Activated naive CD8-positive, alpha-beta T cell treated with anti-CD3 and anti-CD28 coated beads for 36 hours (primary cell): ENCODE results near the gene COL12A1. TPM values are rescaled to one million over a fixed set of nuclear protein-coding genes. Genes with fewer than 3 reads are reported as not detected.

Source experiments
- DNase-seq: peaks from one replicate; pipeline ENCODE4 v3.0.0; 2021
- H3K27ac Mint-ChIP-seq: one replicate; pipeline ENCODE4 v1.8.0; 2022; ENCODE audit warnings: mild to moderate bottlenecking, moderate library complexity, mixed read lengths
- H3K27me3 Mint-ChIP-seq: one replicate; pipeline ENCODE4 v1.8.0; 2022; ENCODE audit warnings: mild to moderate bottlenecking, mixed read lengths
- H3K36me3 Mint-ChIP-seq: one replicate; pipeline ENCODE4 v1.8.0; 2021; ENCODE audit warnings: mild to moderate bottlenecking, mixed read lengths
- H3K4me1 Mint-ChIP-seq: one replicate; pipeline ENCODE4 v1.8.0; 2021; ENCODE audit warnings: mixed read lengths
- H3K4me3 Mint-ChIP-seq: one replicate; pipeline ENCODE4 v1.8.0; 2022; ENCODE audit warnings: mild to moderate bottlenecking, moderate library complexity, mixed read lengths
- H3K9me3 Mint-ChIP-seq: one replicate; pipeline ENCODE4 v1.8.0; 2022; ENCODE audit warnings: mixed read lengths
- total RNA-seq, 2 experiments: library from RNA; stranded (reverse); gene quantifications; one replicate each; pipeline ENCODE4 v1.2.3, GENCODE V29; 2021

The COL12A1 gene
- total RNA-seq, 2 experiments from 2014 or later, result 0.16 TPM; not detected in 1

- H3K36me3 Mint-ChIP-seq, result no peaks in the 10 kb centered on the region
- no peak overlapping the region for H3K4me3 Mint-ChIP-seq
- H3K4me1 Mint-ChIP-seq, result peaks cover 7% of the 10 kb centered on the region
- peaks cover 17% of the 10 kb centered on the region for H3K27me3 Mint-ChIP-seq
- no peak overlapping the region for H3K27ac Mint-ChIP-seq
- DNase-seq, result no peak
- peaks cover 8% of the 10 kb centered on the region for H3K9me3 Mint-ChIP-seq
These were observed 56.2 kb downstream of the COL12A1 start for GRCh38 chr6:75149696-75150095.

GRCh38 chr6:75149240-75149639, 56.6 kb downstream of the COL12A1 start:
- peaks cover 17% of the 10 kb centered on the region for H3K27me3 Mint-ChIP-seq
- peaks cover 7% of the 10 kb centered on the region for H3K4me1 Mint-ChIP-seq
- no peak overlapping the region for H3K27ac Mint-ChIP-seq
- no peaks in the 10 kb centered on the region for H3K36me3 Mint-ChIP-seq
- DNase-seq, result no peak
- H3K4me3 Mint-ChIP-seq, result no peak overlapping the region
- H3K9me3 Mint-ChIP-seq, result peaks cover 8% of the 10 kb centered on the region

GRCh38 chr6:75147512-75147911, 58.3 kb downstream of the COL12A1 start:
- no peaks in the 10 kb centered on the region for H3K36me3 Mint-ChIP-seq
- H3K9me3 Mint-ChIP-seq, result peaks cover 8% of the 10 kb centered on the region
- peaks cover 17% of the 10 kb centered on the region for H3K27me3 Mint-ChIP-seq
- peaks cover 7% of the 10 kb centered on the region for H3K4me1 Mint-ChIP-seq
- H3K4me3 Mint-ChIP-seq, result no peak overlapping the region
- no peak for DNase-seq
- no peak overlapping the region for H3K27ac Mint-ChIP-seq

- DNase-seq, result no peak
- H3K36me3 Mint-ChIP-seq, result no peaks in the 10 kb centered on the region
- H3K27me3 Mint-ChIP-seq, result peaks cover 17% of the 10 kb centered on the region
- peaks cover 7% of the 10 kb centered on the region for H3K4me1 Mint-ChIP-seq
- H3K9me3 Mint-ChIP-seq, result peaks cover 8% of the 10 kb centered on the region
- H3K4me3 Mint-ChIP-seq, result no peak overlapping the region
- no peak overlapping the region for H3K27ac Mint-ChIP-seq
These were observed 59.9 kb downstream of the COL12A1 start for GRCh38 chr6:75145976-75146375.

GRCh38 chr6:75145211-75145610, 60.6 kb downstream of the COL12A1 start:
- Mint-ChIP-seq H3K9me3 (peaks cover 8% of the 10 kb centered on the region), H3K4me1 (peaks cover 7% of the 10 kb centered on the region), H3K27ac (no peak overlapping the region), H3K27me3 (peaks cover 12% of the 10 kb centered on the region), H3K36me3 (no peaks in the 10 kb centered on the region), H3K4me3 (no peak overlapping the region)
- no peak for DNase-seq

GRCh38 chr6:75144386-75144785, 61.5 kb downstream of the COL12A1 start:
- Mint-ChIP-seq H3K9me3 (peaks cover 8% of the 10 kb centered on the region), H3K4me3 (no peak overlapping the region), H3K4me1 (peaks cover 7% of the 10 kb centered on the region), H3K27me3 (peaks cover 8% of the 10 kb centered on the region), H3K27ac (no peak overlapping the region), H3K36me3 (no peaks in the 10 kb centered on the region)
- no peak for DNase-seq

GRCh38 chr6:75143191-75143590, 62.7 kb downstream of the COL12A1 start:
- no peak overlapping the region for H3K4me3 Mint-ChIP-seq

GRCh38 chr6:75142721-75143120, 63.1 kb downstream of the COL12A1 start:
- H3K4me1 Mint-ChIP-seq, result peaks cover 2% of the 10 kb centered on the region
- no peaks in the 10 kb centered on the region for H3K27me3 Mint-ChIP-seq
- peaks cover 2% of the 10 kb centered on the region for H3K9me3 Mint-ChIP-seq
- no peak overlapping the region for H3K27ac Mint-ChIP-seq
- DNase-seq, result no peak
- H3K36me3 Mint-ChIP-seq, result no peaks in the 10 kb centered on the region
- H3K4me3 Mint-ChIP-seq, result no peak overlapping the region

More at GRCh38 chr6:75143191-75143590, 62.7 kb downstream of the COL12A1 start:
- Mint-ChIP-seq H3K27me3 (no peaks in the 10 kb centered on the region), H3K9me3 (peaks cover 3% of the 10 kb centered on the region), H3K4me1 (peaks cover 7% of the 10 kb centered on the region), H3K27ac (no peak overlapping the region), H3K36me3 (no peaks in the 10 kb centered on the region)
- DNase-seq, result no peak

GRCh38 chr6:75135876-75136275, 70.0 kb downstream of the COL12A1 start:
- H3K4me1 Mint-ChIP-seq, result no peaks in the 10 kb centered on the region

GRCh38 chr6:75135450-75135849, 70.4 kb downstream of the COL12A1 start:
- no peaks in the 10 kb centered on the region for H3K9me3 Mint-ChIP-seq

More at GRCh38 chr6:75135876-75136275, 70.0 kb downstream of the COL12A1 start:
- no peak overlapping the region for H3K4me3 Mint-ChIP-seq
- DNase-seq, result no peak
- peaks cover 4% of the 10 kb centered on the region for H3K27me3 Mint-ChIP-seq
- no peaks in the 10 kb centered on the region for H3K9me3 Mint-ChIP-seq
- no peak overlapping the region for H3K27ac Mint-ChIP-seq
- no peaks in the 10 kb centered on the region for H3K36me3 Mint-ChIP-seq

GRCh38 chr6:75130784-75131183, 75.1 kb downstream of the COL12A1 start:
- no peak overlapping the region for H3K27ac Mint-ChIP-seq
- no peaks in the 10 kb centered on the region for H3K4me1 Mint-ChIP-seq
- no peak overlapping the region for H3K4me3 Mint-ChIP-seq
- no peaks in the 10 kb centered on the region for H3K9me3 Mint-ChIP-seq
- no peak for DNase-seq
- peaks cover 6% of the 10 kb centered on the region for H3K27me3 Mint-ChIP-seq
- H3K36me3 Mint-ChIP-seq, result no peaks in the 10 kb centered on the region

More at GRCh38 chr6:75135450-75135849, 70.4 kb downstream of the COL12A1 start:
- Mint-ChIP-seq H3K27ac (no peak overlapping the region), H3K4me3 (no peak overlapping the region), H3K4me1 (no peaks in the 10 kb centered on the region), H3K36me3 (no peaks in the 10 kb centered on the region), H3K27me3 (peaks cover 4% of the 10 kb centered on the region)
- DNase-seq, result no peak

- Mint-ChIP-seq H3K9me3 (no peaks in the 10 kb centered on the region), H3K36me3 (no peaks in the 10 kb centered on the region), H3K27ac (no peak overlapping the region), H3K27me3 (peaks cover 10% of the 10 kb centered on the region), H3K4me3 (no peak overlapping the region), H3K4me1 (no peaks in the 10 kb centered on the region)
- DNase-seq, result no peak
These were observed 76.8 kb downstream of the COL12A1 start for GRCh38 chr6:75128878-75129570.

- Mint-ChIP-seq H3K4me1 (no peaks in the 10 kb centered on the region), H3K9me3 (no peaks in the 10 kb centered on the region), H3K4me3 (no peak overlapping the region), H3K27ac (no peak overlapping the region), H3K27me3 (peaks cover 10% of the 10 kb centered on the region), H3K36me3 (no peaks in the 10 kb centered on the region)
- DNase-seq, result no peak
These were observed 79.3 kb downstream of the COL12A1 start for GRCh38 chr6:75126518-75126917.

- Mint-ChIP-seq H3K27ac (no peak overlapping the region), H3K36me3 (no peaks in the 10 kb centered on the region), H3K9me3 (no peaks in the 10 kb centered on the region), H3K4me3 (no peak overlapping the region), H3K4me1 (no peaks in the 10 kb centered on the region), H3K27me3 (peaks cover 10% of the 10 kb centered on the region)
- DNase-seq, result no peak
These were observed 80.9 kb downstream of the COL12A1 start for GRCh38 chr6:75124983-75125382.

- Mint-ChIP-seq H3K4me1 (no peaks in the 10 kb centered on the region), H3K27me3 (peaks cover 10% of the 10 kb centered on the region), H3K9me3 (no peaks in the 10 kb centered on the region), H3K27ac (no peak overlapping the region), H3K36me3 (no peaks in the 10 kb centered on the region), H3K4me3 (no peak overlapping the region)
- DNase-seq, result no peak
These were observed 81.8 kb downstream of the COL12A1 start for GRCh38 chr6:75124085-75124484.

- Mint-ChIP-seq H3K27ac (no peak overlapping the region), H3K36me3 (no peaks in the 10 kb centered on the region), H3K4me1 (no peaks in the 10 kb centered on the region), H3K9me3 (no peaks in the 10 kb centered on the region), H3K27me3 (no peaks in the 10 kb centered on the region), H3K4me3 (no peak overlapping the region)
- no peak for DNase-seq
These were observed 86.8 kb downstream of the COL12A1 start for GRCh38 chr6:75118925-75119515.
